Endothelial cell of hepatic sinusoid (primary cell): ENCODE measurements around the gene FIBCD1.
"Not testable (repeated sequence)": the region's sequence is repeated elsewhere in the genome, so short reads cannot be mapped to it uniquely, and the experiment has no call there.

Experiments used
- in situ Hi-C: cut with HindIII; loops from 2 replicates; pipeline ENCODE4 v1.10.0; 2017; ENCODE audit warnings: low sequenced_read_pairs

FIBCD1 gene

GRCh38 chr9:130956636-130957450 lies 17.8 kb upstream of the FIBCD1 start:
- in situ Hi-C loops: no loop called here

- in situ Hi-C loops: no loop called here
Measured at GRCh38 chr9:130955947-130956621, 17.0 kb upstream of the FIBCD1 start.

GRCh38 chr9:130954925-130955324 lies 15.9 kb upstream of the FIBCD1 start:
- in situ Hi-C loops: not testable (repeated sequence)

- in situ Hi-C loops: no loop called here
Measured at GRCh38 chr9:130954317-130954716, 15.3 kb upstream of the FIBCD1 start.

- in situ Hi-C loops: no loop called here
Measured at GRCh38 chr9:130952065-130952762, 13.2 kb upstream of the FIBCD1 start.

- in situ Hi-C loops: no loop called here
Measured at GRCh38 chr9:130950039-130950311, 10.9 kb upstream of the FIBCD1 start.

GRCh38 chr9:130949188-130950038 lies 10.4 kb upstream of the FIBCD1 start:
- in situ Hi-C loops: no loop called here

- in situ Hi-C loops: no loop called here
Measured at GRCh38 chr9:130948266-130948665, 9.2 kb upstream of the FIBCD1 start.

- in situ Hi-C loops: no loop called here
Measured at GRCh38 chr9:130947618-130948140, 8.6 kb upstream of the FIBCD1 start.

GRCh38 chr9:130946766-130947617 lies 7.9 kb upstream of the FIBCD1 start:
- in situ Hi-C loops: no loop called here

- in situ Hi-C loops: no loop called here
Measured at GRCh38 chr9:130945173-130945572, 6.1 kb upstream of the FIBCD1 start.

- in situ Hi-C loops: no loop called here
Measured at GRCh38 chr9:130944510-130945058, 5.5 kb upstream of the FIBCD1 start.

- in situ Hi-C loops: no loop called here
Measured at GRCh38 chr9:130943777-130944176, 4.7 kb upstream of the FIBCD1 start.

- in situ Hi-C loops: no loop called here
Measured at GRCh38 chr9:130943221-130943620, 4.2 kb upstream of the FIBCD1 start.

- in situ Hi-C loops: no loop called here
Measured at GRCh38 chr9:130942679-130943078, 3.6 kb upstream of the FIBCD1 start.

GRCh38 chr9:130942084-130942483 lies 3.0 kb upstream of the FIBCD1 start:
- in situ Hi-C loops: no loop called here

- in situ Hi-C loops: no loop called here
Measured at GRCh38 chr9:130940693-130941576, 1.9 kb upstream of the FIBCD1 start.

- in situ Hi-C loops: no loop called here
Measured at GRCh38 chr9:130940027-130940549, 1.0 kb upstream of the FIBCD1 start.
